DMS153 treated with DMSO at 0.1 percent for 48 hours (cell line): ENCODE results near the gene ZCWPW1.
"Not testable (repeated sequence)": the region's sequence is repeated elsewhere in the genome, so short reads cannot be mapped to it uniquely, and the experiment has no call there.

Experiments used
- DNase-seq: peaks from one replicate; lab custom pipeline; 2025; ENCODE audit not compliant: unreplicated experiment; lab: John Stamatoyannopoulos, UW

ZCWPW1 gene

DNA sequence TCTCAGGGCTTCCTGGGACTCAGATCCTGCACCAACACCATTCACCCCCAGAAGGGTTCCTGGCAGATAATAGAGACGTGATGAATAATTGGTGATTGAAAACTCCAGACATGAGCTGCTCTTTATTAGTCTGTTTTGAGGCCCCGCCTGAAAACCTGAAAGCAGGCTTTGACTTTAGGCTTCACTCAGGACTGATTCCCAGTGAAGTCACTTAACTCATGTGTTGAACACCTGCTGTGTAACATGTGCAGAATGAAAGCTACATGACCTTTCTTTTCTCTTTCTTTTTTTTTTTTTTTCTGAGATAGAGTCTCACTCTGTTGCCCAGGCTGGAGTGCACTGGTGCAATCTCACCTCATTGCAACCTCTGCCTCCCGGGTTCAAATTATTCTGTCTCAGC is 26.7 kb upstream of the ZCWPW1 start:
- no peak for DNase-seq

DNA sequence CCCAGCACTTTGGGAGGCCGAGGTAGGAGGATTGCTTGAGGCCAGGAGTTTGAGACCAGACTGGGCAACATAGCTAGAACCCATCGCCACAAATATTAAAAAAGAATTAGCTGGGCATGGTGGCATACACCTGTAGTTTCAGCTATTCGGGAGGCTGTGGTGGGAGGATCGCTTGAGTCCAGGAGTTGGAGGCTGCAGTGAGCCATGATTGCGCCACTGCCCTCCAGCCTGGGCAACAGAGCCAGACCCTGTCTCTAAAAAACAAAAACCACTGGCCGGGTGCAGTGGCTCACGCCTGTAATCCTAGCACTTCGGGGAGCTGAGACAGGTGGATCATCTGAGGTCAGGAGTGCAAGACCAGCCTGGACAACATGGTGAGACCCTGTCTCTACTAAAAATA is 25.4 kb upstream of the ZCWPW1 start:
- DNase-seq, result not testable (repeated sequence)

DNA sequence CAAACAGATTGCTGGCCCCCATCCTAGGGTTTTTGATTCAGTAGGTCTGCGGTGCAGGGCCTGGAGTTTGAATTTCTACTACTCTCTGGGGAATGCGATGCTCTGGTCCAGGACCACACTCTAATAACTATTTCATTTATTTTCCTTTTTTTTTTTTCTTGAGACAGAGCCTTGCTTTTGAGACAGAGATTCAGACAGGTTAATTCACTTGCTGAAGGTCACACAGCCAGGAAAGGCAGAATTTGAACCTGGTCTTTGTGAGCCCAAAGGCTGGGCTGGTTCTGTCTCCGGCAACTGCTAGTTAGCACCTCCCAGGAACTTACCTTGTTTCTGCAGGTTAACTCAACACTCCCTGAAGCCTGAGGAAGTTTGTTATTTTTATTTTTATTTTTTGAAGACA is 24.0 kb upstream of the ZCWPW1 start:
- DNase-seq, result no peak

DNA sequence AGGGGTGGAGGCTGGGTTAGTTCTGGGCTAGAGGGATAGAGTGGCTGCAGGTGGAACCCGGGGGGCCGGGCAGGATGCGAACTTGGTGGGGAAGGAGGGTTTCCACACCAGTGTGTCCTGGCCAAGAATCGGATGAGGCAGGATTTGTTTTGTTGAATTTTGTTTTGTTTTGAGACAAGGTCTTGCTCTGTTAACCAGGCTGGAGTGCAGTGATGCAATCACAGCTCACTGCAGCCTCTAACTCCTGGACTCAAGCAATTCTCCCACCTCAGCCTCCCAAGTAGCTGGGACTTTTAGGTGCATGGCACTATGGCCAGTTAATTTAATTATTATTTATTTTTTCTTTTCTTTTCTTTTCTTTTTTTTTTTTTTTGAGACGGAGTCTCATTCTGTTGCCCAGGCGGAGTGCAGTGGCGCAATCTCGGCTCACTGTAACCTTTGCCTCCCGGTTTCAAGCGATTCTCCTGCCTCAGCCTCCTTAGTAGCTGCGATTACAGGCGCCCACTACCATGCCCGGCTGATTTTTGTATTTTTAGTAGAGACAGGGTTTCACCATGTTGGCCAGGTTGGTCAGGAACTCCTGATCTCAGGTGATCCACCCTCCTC is 20.8 kb upstream of the ZCWPW1 start:
- DNase-seq, result no peak

DNA sequence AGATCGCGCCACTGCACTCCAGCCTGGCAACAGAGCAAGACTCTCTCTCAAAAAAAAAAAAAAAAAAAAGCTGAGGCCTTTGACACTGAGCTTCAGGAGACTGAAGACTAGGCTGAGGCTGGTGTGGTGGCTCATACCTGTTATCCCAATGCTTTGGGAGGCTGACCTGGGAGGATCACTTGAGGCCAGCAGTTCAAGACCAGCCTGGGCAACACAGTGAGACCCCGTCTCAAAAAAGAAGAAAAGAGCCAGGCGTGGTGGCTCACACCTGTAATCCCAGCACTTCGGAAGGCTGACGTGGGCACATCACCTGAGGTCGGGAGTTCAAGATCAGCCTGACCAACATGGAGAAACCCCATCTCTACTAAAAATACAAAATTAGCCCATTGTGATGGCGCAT is 18.9 kb upstream of the ZCWPW1 start:
- DNase-seq, result not testable (repeated sequence)

DNA sequence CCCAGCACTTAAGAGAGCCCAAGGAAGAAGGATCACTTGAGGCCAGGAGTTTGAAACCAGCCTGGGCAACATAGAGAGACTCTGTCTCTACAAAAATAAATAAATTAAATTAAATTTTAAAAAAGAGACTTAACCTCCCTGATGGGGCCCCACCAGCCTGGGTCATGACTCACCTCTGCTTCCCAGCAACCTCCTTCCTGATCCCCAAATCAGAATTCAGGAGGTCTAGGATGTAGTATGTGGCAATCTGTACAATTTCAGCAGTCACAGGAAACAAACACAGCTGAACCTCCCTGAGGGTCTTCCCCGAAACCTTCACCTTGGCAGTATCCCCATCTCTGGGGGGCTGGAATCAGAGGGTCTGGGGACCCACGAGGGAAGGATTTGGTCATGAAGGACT is 17.5 kb upstream of the ZCWPW1 start:
- no peak for DNase-seq

DNA sequence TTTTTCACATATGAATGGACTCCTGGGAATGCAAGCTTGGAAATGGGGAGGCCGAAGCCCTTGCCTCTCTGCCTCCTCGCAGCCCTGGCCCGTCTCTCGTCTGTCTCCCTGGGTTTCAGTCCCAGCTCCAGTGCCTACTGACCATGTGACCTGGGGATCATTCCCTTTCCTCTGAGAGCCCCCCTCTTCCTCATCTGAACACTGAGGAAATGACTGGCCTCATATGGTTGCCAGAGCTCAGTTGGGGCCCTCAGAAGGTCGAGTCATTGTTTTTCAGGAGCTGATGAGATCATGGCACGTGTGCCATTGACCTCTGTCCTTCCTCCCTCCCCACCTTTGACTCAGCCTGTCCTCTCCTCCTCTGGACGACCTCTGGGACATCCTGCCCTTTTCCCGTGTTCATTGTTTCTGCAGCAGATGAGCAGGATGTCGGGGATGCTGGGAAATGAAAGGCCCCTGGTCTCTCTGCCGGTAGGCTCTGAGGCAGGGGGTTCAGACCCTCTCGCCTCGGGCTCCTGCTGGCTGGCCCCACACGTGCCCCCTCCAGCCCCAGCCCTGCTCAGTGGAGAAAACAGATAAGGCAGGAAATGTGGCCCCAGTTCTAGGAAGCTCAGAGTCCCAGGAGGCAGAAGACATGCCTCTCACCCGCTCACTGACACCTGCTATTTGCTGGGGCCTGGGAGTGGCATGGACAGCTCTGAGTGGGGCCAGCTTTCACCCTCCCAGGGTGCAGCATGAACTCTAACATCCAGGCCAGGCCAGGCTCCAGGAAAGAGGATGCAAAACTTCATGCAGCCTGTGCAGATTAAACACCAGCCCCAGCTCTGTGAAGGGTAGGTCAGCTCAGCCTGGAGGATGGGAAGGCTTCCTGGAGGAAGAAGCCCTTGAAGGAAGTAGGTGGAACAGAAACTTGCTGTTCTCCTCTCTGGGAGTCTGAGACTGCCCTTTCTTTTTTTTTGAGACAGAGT is 16.1 kb upstream of the ZCWPW1 start:
- DNase-seq, result no peak

DNA sequence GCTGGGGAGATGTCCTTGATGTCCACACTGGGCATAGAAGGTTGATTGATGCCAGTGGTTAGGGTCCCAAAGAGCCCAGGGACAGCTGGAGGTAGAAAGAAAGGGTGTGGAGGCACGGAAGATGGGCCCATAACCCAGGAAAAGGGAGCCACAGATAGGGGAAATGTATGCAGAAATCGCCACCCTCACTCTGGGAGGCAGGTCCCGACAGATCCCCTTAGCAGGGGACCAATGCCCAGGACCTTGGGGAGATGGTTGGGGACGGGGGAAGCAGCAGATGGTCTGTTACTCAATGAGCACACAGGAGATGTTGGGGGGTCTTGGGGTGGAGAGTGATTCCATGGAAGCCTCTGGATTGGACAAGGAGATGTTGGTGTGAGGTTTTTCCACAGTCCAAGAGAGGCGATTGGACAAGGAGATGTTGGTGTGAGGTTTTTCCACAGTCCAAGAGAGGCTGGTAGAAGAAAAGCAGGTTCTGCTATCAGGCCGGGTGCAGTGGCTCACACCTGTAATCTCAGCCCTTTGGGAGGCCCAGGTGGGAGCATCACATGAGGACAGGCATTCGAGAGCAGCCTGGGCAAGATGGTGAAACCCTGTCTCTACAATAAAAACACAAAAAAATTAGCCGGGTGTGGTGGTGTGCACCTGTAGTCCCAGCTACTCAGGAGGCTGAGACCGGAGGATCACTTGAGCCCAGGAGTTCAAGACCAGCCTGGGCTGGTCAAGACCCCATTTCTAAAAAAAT is 14.8 kb upstream of the ZCWPW1 start:
- DNase-seq, result no peak

DNA sequence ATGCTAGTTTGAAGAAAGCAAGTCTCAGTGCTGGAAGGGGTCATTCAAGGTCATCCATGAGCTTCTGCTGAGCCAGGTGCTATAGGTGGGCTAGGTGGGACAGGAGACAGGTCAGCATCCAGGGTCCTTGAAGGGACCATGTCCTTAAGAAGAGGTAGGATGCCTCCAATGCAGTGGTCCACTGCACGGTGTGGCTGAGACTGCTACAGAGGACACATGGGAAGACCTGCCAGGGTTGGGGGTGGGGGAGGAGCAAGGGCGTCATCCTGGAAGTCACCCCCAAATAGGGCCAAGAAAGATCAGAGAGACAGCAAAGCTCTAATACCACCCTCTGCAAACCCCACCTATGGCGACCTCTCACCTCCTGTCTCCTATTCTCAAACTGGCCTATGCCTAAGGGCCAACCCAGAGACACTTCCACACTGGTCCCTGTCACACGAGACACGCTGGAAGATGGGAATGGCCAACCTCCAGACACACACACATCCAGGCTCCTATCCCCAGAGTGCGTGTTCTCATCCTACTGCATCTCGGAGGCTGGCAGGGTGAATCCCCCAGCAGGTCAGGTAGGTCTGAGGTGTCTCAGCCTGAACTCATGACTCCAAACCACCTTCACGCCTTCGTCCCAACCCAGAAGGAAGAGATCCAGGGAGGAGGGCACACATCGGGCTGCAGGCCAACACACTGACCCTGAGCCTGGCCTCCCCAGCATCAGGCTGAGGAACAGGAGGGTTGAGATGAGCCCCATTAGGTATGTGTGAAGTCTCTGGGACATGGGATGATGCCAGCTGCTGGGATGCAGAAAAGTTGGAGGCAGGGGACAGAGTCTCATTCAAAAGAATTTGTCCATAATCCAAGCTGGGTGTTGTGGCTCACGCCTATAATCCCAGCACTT is 13.4 kb upstream of the ZCWPW1 start:
- no peak for DNase-seq

DNA sequence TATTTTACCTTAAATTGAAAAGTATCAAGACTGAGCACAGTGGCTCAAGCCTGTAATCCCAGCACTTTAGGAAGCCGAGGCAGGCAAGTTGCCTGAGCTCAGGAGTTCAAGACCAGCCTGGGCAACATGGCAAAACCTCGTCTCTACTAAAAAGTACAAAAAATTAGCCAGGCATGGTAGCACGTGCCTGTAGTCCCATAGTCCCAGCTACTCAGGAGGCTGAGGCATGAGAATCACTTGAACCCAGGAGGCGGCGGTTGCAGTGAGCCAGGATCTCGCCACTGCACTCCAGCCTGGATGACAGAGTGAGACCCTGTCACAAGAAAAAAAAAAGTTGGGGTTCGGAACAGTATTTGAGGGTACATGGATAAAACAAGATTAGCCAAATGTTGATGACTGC is 10.7 kb upstream of the ZCWPW1 start:
- DNase-seq, result not testable (repeated sequence)

DNA sequence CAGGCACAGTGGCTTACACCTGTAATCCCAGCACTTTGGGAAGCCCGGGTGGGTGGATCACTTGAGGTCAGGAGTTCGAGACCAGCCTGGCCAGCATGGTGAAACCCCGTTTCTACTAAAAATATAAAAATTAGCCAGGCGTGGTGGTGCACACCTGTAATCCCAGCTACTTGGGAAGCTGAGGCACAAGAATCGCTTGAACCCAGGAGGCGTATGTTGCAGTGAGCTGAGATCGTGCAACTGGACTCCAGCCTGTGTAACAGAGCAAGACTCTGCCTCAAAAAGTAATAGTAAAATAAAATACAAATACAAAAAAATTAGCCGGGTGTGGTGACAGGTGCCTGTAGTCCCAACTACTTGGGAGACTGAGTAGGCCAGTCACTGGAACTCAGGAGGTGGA is 10.2 kb upstream of the ZCWPW1 start:
- DNase-seq, result not testable (repeated sequence)

DNA sequence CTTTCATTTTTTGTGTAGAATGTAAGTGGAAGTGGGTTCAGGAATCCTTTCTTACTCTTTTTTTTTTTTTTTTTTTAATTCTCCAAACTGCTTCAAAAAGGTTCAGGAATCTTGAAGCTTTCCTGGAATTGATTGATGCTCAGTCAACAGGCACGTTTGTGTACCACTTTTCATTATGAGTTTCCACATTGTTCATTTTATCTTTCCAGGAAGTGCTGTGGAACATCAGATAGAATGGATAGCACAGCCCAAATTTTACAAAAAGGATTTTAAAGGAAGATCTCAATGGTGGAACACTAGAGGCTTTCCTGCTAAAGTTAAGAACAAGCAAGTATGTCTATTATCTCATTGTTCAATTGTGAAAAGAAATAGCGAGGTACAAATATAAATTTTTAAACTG is 9.7 kb upstream of the ZCWPW1 start:
- DNase-seq, result no peak

DNA sequence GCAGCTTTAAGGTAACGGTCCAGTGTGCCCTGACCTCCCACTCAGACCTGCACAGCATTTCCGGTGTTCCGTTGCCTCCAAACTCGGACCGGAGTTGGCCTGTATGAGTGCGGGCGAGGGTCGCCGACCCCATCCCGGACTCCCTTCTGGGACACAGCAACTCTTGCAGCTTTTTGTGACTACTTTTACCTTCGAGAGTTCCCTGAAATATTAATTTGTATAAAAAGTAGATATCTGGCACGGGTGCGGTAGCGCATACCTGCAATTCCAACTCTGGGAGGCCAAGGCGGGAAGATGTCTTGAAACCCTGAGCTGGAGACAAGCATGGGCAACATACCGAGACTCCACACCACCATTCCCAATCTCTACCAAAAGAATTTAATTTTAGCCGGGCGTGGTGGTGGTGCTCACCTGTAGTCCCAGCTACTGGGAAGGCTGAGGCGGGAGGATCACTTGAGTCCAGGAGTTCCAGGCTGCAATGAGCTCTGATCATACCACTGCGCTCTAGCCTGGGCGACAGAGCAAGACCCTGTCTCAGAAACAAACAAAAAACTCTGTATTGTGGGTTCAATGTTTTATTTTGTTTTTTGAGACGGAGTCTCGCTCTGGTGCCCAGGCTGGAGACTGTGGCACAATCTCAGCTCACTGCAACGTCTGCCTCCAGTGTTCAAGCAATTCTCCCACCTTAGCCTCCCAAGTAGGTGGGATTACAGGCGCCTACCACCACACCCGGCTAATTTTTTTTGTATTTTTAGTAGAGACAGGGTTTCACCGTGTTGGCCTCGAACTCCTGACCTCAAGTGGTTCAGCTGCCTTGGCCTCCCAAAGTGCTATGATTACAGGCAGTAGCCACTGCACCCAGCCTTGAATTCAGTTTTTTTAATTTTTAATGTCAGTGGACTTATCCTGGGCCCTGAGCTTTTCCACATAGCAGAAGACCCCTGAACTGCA is 8.9 kb upstream of the ZCWPW1 start:
- no peak for DNase-seq

DNA sequence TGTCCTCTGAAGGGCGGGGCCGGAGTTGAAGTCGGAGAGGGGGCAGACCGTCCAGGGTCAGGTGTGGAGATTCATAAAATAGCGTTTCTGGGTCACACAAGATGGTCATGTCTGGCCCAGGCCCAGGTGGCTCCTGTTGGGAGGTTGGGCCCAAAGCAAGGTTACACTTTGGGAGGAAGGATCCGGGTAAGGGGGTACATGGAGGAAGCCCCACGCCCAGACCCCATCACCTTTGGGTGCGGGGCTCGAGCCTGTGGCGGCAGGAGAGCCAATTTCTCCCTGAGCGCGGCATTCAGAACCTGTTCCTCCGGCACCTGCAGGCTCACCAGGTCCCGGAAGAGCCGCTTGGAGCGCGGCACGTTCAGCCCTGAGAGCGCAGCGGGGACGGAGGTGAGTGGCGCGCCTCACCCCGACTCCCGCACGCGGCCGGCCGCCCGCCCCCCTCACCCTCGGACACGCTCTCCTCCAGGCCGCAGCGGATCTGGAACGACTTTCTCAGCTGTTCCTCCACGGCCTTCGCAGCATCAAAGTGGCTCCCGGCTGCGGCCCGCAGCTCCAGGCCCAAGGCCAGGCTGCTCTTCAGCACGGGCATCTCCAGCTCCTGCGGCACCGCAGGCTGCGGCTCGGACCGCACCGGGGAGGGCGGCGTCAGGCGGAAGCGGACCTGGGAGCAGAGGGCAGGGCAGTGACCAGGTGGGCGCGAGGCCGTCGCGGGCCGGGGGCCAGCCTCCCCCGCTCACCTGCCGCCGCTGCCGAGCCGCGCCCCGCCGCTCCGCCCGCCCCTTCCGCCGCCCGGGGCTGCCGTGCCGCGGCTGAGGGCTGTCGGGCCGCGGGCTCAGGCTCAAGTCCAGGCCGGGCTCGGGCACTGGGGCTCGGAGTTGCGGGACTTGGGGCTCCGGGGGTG is 7.2 kb upstream of the ZCWPW1 start:
- DNase-seq, result no peak

DNA sequence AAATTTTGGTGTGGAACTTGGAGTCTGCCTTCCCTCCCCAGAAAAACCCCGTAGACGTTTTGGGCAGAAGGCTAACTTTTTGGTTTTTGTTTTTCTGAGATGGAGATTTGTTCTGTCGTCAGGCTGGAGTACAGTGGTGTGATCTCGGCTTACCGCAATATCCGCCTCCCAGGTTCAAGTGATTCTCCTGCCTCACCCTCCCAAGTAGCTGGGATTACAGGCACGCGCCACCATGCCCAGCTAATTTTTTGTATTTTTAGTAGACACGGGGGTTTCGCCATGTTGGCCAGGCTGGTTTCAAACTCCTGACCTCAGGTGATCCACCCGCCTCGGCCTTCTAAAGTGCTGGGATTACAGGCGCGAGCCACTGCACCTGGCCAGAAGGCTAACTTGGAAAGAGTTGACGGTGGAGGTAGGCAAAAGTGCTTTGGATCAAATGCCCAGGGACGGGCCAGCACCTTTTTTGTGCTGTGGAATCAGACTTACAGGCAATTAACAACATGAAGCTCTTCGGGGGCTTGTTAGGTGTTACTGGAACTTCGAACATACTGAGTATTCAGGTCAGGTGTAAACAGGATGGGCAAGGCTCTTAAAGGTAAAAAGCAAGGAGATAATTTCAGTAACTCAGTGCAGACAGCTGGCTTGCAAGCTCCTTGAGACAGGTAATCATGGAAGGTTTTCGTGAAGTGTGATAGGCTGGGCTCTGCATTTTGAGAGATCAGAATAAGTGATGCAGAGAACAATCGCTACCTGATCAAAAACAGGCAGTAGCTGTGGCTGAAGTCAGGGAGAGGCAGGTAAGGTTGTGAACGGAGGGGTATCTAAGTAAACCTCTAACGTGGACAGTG is 6.0 kb upstream of the ZCWPW1 start:
- no peak for DNase-seq

DNA sequence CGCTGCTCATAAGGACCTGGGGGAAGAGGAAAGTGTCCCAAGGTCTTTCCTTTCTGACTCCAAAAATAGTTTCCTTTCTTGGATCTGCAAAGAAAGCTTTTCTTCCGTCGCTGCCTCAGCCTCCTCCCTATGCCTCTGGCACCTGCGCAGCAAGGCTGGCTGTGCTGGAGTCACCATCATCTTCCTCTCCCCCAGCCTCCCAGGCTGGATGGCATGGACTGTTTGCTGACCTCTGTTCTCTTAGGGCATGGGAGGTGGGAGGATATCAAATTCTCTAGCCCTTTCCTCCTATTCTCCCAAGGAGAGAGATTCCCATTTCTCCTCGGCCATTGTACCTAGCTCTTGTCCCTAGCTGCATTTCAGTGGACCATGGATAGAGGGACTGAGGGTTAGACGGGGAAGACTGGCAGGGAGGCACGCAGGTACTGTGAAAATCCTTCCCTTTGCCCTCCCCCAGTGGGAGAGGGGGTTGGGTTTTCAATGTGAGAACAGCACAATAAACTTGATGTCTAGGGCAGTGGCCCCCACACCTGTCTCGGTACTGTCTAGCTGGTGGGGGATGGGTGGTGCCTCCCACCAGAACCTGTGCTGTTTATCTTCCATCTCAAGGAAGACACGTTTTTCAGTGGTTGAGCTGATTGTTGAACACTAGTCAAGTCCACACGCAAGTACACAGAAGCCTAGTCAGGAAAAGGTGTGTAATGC is 5.2 kb upstream of the ZCWPW1 start:
- DNase-seq, result no peak

DNA sequence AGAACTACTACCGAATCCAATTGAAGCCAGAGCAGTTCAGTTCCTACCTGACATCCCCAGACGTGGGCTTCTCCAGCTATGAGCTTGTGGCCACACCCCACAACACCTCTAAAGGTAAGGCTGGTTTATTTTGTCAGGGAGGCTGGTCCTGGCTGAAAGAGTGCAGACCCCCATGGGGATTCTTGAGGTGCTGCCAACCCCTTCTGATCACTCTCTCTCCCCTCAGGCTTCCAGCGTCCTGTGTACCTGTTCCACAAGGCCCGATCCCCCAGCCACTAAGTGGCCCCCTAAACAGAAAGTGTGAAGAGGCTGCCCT is 4.7 kb upstream of the ZCWPW1 start:
- DNase-seq, result no peak
